Uterus (tissue), 2 donors: ENCODE results near the gene C1orf210.

Experiments
- POLR2A ChIP-seq, 2 donors: fragments of 450-650 bp; IDR thresholded peaks; one replicate each; pipeline ENCODE4 v1.6.1; 2016; ENCODE audit warnings: antibody characterized with exemption in 2 of 2, mild to moderate bottlenecking in 1 of 2, moderate library complexity in 1 of 2
- TF ChIP-seq, protein P1 (sequence below), 4 experiments: fragments of 200-600 bp in 2 of 4; fragments of 450-650 bp in 2 of 4; sonication (generic) in 2 of 4; IDR thresholded peaks; one replicate each; pipeline ENCODE4 v1.5.1; 2016 to 2019; ENCODE audit warnings: antibody characterized with exemption in 4 of 4, mild to moderate bottlenecking in 2 of 4, moderate library complexity in 1 of 4

DNA sequence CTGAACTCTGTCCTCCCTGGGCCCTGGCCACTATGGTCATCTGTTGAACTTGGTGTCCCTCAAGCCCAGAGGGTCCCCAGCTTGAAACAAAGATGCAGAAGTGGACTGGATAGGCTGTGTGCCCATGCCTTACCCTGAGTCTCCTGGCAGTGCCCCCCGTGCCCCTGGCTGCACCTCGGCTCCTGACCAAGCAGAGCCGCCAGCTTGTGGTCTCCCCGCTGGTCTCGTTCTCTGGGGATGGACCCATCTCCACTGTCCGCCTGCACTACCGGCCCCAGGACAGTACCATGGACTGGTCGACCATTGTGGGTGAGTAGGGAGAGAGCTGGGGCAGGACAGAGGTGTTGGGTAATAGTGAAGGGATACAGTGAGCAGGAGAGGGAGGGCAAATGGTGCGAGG lies 26.1 kb upstream of the C1orf210 start:
- TF ChIP-seq POLR2A (IDR thresholded peaks at IDR 0.05): no peak
- TF ChIP-seq, protein P1, sequence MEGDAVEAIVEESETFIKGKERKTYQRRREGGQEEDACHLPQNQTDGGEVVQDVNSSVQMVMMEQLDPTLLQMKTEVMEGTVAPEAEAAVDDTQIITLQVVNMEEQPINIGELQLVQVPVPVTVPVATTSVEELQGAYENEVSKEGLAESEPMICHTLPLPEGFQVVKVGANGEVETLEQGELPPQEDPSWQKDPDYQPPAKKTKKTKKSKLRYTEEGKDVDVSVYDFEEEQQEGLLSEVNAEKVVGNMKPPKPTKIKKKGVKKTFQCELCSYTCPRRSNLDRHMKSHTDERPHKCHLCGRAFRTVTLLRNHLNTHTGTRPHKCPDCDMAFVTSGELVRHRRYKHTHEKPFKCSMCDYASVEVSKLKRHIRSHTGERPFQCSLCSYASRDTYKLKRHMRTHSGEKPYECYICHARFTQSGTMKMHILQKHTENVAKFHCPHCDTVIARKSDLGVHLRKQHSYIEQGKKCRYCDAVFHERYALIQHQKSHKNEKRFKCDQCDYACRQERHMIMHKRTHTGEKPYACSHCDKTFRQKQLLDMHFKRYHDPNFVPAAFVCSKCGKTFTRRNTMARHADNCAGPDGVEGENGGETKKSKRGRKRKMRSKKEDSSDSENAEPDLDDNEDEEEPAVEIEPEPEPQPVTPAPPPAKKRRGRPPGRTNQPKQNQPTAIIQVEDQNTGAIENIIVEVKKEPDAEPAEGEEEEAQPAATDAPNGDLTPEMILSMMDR (IDR thresholded peaks at IDR 0.05): no peak
